Measurements from ENCODE around the gene TPCN2.

DNA sequence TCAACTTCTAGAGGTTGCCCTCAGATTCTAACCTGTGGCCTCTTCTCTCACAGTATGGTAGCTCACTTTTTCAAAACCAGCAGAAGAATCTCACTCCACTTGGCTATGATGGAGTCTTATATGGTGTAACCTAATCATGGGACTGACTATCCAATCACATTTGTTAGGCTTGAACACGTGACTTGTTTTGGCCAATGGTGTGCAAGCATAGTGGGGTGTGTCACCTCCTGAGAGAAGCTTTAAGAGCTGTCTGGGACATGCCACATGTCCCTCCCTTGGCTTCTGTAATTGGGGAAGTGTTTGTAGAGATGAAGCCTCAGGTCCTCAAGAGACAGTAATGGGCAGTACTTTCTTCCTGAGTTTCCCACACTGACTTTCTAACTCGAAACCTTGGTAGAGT is 94.2 kb downstream of the TPCN2 start:
- TF ChIP-seq, protein P1, sequence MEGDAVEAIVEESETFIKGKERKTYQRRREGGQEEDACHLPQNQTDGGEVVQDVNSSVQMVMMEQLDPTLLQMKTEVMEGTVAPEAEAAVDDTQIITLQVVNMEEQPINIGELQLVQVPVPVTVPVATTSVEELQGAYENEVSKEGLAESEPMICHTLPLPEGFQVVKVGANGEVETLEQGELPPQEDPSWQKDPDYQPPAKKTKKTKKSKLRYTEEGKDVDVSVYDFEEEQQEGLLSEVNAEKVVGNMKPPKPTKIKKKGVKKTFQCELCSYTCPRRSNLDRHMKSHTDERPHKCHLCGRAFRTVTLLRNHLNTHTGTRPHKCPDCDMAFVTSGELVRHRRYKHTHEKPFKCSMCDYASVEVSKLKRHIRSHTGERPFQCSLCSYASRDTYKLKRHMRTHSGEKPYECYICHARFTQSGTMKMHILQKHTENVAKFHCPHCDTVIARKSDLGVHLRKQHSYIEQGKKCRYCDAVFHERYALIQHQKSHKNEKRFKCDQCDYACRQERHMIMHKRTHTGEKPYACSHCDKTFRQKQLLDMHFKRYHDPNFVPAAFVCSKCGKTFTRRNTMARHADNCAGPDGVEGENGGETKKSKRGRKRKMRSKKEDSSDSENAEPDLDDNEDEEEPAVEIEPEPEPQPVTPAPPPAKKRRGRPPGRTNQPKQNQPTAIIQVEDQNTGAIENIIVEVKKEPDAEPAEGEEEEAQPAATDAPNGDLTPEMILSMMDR (IDR thresholded peaks at IDR 0.05), result no peak
- TF ChIP-seq POLR2A (IDR thresholded peaks at IDR 0.05), result no peak
